UCSD-AML1 (cell line): ENCODE results near the gene ATP11C.
"Not testable (repeated sequence)": the region's sequence is repeated elsewhere in the genome, so short reads cannot be mapped to it uniquely, and the experiment has no call there.

Experiments used
- DNase-seq: peaks from one replicate; lab custom pipeline; 2025; ENCODE audit not compliant: unreplicated experiment; lab: John Stamatoyannopoulos, UW

The ATP11C gene

DNA sequence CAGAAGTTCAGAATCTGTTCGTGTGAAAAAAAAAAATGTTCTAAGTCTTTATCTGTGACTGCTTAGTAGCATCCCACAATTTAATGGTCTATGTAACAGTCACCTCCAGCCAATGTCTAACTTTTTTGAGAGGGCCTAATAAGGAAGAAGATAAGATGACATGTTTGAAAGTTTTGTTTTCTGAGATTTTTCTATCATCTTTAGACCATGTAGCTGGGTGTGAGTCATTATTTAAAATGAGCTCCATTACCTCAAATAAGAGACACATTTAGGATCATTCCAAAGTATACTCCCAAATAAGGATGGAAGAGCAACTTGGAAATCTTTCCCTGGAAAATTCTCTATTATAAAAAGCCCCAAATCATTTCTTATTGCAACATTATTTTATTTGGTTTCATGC is 196.7 kb downstream of the ATP11C start:
- DNase-seq = no peak

DNA sequence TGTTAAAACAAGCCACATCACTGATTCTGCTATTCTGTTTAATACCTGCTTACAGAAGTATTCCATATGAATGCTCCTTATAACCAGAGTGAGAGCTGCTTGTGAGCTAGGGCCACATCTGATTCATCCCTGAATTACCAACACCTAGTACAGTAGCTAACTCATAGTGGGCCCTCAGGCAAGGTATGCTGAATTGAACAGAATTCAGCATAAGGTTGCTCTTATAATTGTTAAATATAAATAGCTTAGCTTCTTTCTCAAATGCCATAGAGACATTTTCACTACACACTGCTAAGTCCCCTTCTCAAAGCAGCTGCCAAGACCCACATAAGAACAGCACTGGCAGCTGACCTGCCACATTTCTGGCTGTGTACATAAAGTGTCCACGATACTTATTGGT is 197.9 kb downstream of the ATP11C start:
- DNase-seq = no peak

DNA sequence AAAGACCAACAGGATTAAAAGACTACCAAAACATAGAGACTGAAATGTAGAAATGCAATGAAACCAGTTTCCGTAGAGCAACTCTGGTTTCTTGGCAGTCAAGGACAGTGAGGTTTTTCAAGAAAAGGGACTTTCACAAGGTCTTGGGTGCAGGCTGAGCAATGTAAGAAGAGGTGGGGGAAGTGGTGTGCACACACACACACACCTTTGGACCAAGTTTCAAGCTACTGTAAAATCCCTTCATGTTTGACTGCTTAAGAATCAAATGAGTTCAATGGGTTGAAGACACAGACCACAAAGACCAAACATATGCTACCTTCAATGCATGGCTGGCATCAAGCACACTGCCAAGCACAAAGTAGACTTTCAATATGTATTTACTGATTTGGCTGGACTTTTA is 207.1 kb downstream of the ATP11C start:
- DNase-seq = no peak

DNA sequence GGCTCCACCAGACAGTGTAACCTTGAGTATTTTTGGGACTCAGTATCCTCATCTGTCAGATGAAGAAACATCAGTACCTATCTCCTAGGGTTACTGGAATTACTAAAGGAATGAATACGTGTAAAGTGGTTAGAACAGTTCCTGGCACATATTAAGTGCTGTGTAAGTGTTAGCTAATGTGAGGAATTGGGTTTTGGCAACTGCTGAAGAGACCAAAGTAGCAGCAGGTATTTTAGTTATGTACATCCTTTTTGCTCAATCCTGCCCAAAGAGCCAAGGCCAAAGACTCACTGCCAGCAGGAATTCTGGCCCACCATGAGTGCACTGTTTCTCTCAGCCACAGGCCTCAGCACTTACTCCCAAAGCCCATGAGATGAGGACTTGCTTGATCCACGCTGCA is 208.2 kb downstream of the ATP11C start:
- DNase-seq = no peak

DNA sequence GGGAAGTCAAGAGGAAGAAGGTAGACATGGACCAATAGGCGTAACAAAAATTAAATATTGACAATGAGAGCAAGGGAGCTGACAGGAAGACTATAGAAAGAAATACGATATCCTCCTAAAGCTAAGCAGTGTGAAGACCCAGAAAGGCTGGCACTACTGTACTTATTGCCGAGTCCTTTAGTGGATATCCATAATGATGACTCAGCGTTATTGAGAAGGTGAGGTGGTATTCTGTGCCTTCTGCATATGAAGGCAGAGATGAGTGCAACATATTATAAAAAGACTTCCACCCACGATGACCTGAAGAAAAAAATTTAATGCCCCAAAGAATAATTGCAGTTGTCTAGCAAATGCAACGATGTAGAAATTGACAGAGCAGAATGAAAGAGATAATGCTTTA is 211.9 kb downstream of the ATP11C start:
- no peak for DNase-seq

DNA sequence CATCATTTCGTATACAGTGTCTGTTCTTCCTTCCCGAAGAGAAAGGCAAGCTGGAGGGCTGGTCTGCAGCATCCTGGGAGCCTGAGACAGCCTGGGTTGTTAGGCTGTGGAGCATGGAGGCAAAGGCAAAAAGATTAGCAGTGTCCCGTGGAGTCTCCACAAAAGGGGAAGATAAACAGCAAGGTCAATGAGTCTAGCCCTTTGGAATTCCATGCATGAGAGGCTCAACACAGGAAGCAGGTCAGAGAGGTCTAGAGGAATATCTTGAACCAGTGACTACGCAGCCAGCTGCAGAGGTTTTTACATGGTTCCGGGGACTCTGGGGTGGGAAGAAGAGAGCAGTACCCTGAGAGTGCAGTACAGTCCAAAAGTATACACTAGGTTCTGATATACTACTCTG is 212.7 kb downstream of the ATP11C start:
- no peak for DNase-seq

DNA sequence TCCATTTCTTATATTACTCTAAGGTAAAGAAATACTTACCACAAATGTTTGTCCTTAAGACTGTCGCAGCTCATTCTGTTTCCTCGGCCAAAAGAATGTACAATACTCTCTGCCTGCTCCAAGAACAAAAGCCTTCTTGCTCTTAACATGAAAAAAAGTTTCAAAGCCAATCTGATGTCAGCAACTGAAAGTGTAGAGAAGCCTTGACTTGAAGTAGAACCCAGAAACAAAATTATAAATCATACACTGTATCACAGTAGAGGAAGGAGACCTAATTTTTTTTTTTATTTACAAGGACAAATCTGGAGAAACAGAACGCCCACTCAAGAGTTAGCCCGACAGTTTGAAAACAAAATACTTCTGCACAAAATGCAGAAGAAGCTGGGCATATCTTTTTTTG is 224.8 kb downstream of the ATP11C start, which contains the start of gene MCF2:
Gene MCF2 (minus strand): TSS at position 101 of the 400 bp plus-strand sequence. CDS start 56,423 bp downstream, outside the sequence.
- no peak for DNase-seq

DNA sequence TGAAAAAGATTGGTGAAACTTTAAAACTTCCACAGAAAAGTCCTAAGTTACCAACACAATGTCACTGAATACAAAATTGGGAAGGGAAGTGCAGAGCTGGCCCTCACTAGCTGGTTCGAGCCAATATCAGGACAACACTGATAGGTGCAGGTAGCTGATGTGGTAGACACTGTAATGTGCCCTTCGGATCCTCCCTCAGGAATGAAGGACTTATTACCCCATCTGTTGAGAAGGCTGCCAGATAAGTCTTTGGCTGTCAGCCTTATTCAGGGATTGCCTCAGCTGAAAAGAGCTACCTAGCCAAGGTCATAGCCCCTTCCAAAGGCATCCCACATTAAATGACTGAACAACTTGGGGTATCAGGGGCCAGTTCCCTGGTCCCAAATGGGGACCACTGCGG is 230.2 kb downstream of the ATP11C start:
- no peak for DNase-seq

DNA sequence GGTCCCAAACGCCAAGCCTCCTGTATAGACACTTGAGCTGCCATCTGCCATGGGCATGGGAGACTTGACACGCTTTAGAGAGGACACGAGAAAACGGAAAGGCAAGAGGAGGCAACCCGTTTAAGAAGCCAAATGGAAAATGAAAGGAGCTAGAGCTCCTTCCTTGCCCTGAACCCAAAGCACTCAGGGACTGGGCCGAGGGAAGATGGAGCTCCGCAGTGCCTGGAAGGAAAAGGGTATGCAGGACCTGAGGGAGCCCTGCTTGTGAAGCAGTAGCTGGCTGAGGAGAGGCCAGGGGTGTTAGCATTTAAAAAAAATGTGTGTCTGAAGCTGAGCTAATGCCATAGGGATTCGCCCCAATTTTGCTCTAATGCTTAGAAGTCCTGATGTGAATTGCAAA is 239.9 kb downstream of the ATP11C start:
- DNase-seq = no peak

DNA sequence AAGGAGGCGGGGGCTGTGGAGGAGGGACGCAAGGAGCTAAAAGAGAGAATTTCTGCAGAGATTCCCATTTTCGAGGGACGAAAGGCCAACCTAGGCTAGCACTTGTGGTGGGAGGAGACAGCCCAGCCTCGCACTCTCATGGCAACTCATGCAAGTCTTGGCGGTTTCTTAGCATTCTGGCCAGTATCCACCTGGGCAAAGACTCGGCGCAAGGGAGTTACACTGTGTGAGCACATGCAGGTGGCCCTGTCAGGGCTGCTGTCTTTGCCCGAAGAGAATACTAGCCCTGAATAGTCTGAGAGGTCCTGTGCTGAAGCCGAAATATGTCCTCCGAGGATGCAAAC is 240.4 kb downstream of the ATP11C start:
- no peak for DNase-seq

DNA sequence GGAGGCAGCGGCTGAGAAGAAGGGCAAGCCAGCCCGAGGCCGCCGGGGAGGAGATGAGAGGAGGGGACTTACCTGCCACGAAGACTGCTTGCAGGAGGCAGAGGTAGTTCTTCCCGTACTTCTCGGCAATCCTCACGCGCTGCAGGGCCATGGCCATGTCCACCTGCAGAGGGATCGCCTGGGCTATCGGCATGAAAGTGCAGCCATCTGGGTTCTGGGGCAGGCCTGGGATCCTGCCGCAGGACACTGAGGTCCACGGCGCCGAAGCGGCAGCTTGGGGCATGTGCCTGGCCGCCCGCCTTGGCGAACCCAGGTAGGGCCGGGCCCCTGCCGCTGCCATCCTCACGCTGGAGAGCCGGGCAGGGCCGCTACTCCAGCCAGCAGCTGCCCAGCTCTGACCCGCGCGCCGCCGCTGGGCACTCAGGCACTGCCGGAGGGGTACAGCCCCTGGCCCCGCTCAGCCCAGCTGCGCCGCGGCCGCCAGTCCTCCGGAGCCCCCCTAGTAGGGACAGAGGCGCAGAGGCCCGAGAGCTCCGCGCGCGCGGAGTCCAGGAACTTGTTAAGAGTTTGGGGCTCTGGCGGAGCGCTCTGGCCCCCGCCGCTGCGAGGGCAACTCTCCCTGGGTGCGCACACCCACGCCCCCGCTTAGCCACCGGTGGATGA is 240.9 kb downstream of the ATP11C start:
- DNase-seq = no peak

DNA sequence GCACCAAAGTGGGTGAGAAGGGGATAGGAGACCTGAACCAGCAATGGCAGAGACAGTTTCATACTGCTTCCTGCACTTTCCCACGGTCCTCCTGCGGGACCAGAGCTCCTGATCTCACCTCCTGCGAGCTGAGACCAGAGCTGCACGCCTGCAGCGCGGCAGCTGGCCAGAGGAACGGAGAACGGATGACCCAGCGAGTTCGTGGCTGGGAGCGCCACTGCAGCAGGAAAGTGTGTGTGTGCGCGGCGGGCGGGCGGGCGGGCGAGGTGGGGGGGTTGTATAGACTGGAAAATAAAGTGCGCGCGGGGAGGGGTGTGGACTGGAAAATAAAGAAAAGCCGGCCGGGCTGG is 241.4 kb downstream of the ATP11C start:
- no peak for DNase-seq

DNA sequence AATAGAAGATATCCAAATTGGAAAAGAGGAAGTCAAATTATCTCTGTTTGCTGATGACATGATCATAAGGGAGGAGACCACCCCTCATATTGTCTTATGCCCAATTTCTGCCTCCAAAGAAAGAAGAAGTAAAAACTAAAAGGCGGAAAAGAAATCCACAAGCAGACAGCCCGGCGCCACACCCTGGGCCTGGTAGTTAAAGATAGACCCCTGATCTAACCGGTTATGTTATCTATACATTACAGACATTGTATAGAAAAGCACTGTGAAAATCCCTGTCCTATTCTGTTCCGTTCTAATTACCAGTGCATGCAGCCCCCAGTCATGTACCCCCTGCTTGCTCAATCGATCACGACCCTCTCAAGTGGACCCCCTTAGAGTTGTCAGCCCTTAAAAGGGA is 247.7 kb downstream of the ATP11C start:
- DNase-seq = not testable (repeated sequence)

DNA sequence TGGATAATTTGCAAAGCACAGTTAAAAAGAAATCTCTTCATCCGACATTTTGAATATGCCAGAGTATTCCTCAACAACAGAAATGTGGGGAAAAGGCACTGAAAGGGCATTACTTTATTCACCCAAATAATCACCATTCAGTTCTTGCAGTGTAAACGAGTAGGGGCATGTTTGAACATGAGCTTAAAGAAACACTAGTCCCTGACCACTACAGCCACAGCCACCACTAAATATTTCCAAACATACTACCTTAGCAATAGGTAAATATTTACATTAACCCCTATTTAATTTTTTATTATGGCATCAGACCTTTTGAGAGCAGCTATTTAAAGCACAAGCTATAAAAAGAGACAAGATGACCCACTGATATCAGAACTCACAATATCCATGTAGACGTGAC is 252.5 kb downstream of the ATP11C start:
- no peak for DNase-seq
